Measurements from ENCODE around the gene FAM187B.
"Not testable (repeated sequence)": the region's sequence is repeated elsewhere in the genome, so short reads cannot be mapped to it uniquely, and the experiment has no call there.

Gene FAM187B

GRCh38 chr19:35236638-35237400, 8.3 kb upstream of the FAM187B start:
- no peak for DNase-seq (ENCODE audit: low read depth)

DNA sequence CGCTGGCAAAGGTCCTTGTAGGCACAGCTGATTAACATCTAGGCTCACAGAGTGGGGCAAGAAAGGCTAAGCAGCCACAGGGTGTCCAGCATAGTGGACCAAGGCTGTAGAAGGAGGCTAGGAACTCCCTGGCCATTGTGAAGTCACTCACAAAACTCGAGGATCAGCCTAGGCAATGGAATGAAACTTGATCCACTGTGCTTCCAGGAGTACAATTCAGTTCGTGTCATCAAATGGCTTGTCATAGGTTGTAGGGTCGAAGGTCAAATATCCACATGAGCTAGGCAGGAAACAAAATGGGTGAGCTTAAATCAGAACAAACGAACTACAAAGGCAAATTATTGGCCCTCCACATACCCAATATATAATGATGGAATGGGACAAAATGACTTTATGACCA, 4.4 kb upstream of the FAM187B start:
- DNase-seq (ENCODE audit: low read depth), result no peak

DNA sequence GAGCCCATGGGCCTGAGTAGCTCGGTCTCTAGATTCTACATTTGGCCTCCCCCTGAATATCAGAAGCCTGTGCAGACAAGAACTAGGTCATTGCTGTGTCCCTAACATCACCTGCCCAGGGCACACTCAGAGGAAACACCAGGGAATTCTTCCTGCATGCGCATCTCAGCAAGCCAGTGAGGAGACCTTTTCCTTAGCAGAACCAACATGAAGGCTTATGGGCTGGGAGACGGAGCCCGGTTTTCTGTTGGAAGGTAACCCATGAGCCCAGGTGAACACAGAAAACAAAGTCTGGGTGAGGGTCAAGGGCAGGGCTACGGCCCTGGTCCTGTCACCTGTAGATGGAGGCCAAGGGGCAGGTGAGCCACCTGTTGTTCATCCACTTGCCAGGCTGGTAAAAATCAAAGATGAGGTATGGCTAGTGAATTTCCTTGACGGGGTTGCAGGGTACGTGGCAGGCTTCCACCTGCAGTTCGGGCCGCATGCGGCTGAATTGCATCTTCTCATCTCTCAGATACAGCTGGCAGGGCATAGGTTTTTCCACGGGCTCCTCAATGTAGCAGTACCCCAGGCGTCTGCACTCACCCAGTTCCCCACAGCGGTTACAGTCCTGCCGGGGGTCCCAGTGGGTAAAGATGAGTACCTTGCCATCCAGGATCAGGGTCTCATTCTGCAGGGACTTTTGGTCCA, 3.6 kb upstream of the FAM187B start:
- DNase-seq (ENCODE audit: low read depth), result no peak

- DNase-seq (ENCODE audit: low read depth), result no peak
Measured at GRCh38 chr19:35229601-35230000, 1.1 kb upstream of the FAM187B start.

DNA sequence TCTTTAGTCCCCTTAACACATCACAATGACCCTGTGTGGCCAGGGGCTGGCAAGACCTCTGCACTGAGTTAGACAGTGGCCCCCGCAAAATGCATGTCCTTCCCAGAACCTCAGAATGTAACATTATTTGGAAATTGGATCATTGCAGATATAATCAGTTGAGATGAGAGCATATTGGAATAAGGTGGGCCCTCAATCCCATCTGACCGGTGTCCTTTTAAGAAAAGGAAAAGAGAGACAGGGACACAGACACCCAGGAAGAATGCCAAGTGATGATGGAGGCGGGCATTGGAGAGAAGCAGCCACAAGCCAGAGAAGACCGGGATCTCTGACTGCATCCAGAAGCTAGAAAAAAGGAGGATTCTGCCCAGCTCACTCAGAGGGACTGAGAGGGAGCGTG, 1.8 kb downstream of the FAM187B start:
- DNase-seq (ENCODE audit: low read depth), result no peak

GRCh38 chr19:35225951-35226350, 2.6 kb downstream of the FAM187B start:
- no peak for DNase-seq (ENCODE audit: low read depth)

- DNase-seq (ENCODE audit: low read depth), result no peak
Measured at GRCh38 chr19:35224681-35225571, 3.6 kb downstream of the FAM187B start.

- DNase-seq (ENCODE audit: low read depth), result no peak
Measured at GRCh38 chr19:35223862-35224505, 4.6 kb downstream of the FAM187B start.

DNA sequence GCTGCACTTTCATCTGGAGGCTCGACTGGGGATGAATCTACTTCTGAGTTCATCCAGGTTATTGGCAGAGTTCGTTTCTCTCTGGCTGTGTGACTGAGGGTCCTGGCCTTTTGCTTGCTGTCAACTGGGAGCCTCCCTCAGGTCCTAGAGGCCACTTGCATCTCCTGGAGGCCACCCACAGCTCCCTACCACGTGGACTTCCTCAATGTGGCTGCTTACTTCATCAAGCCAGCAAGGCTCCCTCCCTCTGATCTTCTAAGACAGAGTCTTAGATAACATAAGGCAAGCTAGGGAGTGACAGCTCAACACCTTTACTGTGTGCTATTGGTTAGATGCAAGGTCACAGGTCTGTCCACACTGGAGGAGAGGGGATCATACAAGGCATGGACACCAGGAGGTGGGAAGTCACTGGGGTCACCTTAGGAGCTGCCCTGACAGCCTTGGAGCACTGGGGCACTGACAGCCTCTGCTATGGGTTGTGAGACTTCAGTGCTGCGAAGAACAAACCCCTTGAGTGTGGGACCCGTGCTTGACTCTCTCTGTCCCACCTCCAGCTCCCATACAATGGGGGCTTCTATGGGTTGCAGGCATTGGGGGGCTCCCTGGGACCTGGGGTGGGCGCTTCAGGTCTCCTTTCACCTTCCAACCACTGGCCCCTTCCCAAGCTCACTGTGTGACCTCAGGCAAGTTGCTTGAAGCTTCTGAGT, 5.3 kb downstream of the FAM187B start:
- DNase-seq (ENCODE audit: low read depth), result no peak

DNA sequence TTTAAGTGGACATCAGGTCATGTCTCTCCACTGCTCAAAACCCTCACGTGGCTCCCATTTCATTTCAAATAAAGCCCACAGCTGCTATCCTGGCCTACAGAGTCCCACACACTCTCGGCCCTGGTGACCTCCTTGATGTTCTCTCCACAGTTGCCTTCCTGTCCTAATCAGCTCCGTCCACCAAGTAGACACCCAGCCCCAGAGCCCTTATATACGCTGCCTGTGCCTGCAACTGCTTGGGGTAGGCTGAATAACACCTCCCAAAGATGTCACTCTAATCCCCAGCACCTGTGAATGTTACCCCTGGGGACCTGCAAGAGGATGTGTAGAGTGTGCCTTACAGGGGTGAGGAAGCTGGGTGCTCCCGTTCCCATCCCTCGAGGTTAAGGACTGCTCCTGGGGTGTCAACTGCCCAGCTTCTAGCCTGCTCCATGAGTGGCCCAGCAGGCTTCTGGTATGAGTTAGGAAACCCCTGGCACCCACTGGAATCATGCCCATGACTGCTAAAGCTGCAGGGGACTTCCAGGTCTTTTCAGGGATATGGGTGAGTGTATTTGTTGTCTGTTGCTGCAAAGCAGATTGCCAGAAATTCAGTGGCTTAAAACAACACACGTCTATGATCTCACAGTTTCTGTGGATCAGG, 6.0 kb downstream of the FAM187B start:
- DNase-seq (ENCODE audit: low read depth), result no peak

DNA sequence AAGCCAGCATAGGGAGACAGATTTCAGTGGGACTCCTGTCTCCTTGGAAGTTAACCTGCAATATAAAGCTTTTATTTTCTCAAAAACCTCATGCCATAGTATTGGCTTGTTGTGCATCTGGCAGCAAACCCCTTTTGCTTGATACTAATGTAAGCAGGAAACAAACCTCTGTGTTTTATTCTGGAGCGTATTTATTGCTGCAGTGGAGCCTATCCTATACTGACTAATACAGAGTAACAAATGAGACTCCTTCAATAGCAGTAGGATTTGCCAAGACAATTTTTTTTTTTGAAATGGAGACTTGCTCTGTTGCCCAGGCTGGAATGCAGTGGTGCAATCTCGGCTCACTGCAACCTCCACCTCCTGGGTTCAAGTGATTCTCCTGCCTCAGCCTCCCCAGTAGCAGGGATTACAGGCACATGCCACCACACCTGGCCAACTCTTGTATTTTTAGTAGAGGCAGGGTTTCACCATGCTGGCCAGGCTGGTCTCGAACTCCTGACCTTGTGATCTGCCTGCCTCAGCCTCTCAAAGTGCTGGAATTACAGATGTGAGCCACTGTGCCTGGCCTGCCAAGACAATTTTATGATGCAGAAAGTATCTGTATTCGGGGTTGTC, 7.5 kb downstream of the FAM187B start:
- not testable (repeated sequence) for DNase-seq (ENCODE audit: low read depth)

DNA sequence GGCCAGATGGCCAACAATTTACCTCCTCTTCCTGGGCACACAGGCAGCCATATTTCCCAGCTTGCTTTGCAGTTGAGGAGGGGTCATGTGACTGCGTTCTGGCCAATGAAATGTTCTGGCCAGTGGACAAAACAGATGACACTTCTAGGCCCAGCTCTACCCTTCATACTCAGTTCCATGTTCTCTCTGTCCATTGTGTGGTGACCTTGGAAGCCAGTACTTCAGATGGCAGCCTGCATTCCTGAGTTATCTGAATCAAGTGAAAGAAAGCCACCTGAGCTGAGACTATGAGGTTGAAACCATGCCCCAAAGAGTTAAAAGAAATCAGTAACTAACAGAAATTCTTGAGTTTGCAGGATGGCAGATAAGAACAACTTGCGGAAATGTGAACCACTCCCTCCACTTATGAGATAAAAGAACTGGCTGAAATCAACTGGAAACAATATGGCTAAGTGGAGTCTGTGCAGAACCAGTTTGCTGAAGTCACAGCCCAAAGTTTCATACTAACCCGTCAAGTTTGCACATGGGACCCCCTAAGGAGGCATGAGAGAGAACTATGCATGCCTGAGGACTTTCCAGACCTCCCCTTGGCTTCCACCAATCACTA, 8.1 kb downstream of the FAM187B start:
- DNase-seq (ENCODE audit: low read depth), result no peak

DNA sequence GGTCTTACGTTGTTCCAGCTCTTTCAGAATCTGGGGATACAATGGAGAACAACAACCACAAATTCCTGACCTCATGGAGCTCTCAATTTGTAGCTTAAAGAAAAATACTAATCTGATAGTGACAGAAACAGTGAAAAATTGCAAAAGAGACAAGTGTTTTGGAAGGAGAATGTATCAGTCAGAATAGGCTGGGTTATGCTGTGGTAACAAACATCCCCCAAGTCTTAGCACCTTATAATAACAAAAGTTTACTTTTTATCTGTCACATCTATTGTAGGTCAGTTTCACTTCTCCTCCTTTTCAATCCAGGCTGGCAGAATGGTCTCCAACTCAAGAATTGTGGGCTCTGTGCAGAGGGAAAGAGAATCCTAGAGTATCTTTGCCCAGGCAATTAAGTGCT, 9.5 kb downstream of the FAM187B start:
- no peak for DNase-seq (ENCODE audit: low read depth)

DNA sequence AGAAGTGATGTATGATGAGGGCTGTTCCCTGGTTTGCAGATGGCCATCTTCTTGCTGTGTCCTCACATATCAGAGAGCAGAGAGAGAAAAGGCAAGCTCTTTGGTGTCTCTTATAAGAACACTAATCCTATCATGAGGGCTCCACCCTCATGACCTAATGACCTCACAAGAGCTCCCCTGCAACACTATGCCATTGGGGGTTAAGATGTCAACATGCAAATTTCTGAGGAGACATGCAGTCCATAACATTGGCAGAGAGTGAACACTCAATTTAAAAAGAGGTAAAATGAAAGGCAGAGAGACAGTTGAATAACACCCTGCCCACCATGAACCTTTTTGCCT, 10.9 kb downstream of the FAM187B start:
- DNase-seq (ENCODE audit: low read depth), result no peak

- DNase-seq (ENCODE audit: low read depth), result no peak
Measured at GRCh38 chr19:35216833-35217648, 11.5 kb downstream of the FAM187B start.

GRCh38 chr19:35216016-35216832, 12.3 kb downstream of the FAM187B start:
- DNase-seq (ENCODE audit: low read depth), result no peak

DNA sequence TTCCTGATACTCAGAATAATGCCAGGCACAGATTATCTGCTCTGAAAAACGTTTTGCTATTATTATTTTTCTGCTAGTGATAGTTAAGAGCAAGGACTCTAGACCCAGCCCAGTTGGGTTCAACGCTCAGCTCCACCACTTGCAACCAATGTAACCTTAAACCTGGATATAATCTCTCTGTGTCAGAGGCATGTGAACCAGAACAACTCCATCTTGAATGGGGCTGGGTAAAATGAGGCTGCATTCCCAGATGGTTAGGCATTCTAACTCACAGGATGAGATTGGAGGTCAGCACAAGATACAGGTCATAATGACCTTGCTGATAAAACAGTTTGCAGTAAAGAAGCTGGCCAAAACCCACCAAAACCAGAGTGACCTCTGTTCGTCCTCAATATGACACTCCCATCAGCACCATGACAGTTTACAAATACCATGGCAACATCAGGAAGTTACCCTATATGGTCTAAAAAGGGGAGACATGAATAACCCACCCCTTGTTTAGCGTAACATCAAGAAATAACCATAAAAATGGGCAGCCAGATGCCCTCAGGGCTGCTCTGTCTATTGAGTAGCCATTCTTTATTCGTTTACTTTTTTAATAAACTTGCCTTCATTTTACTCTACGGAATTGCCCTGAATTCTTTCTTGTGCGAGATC, 13.6 kb downstream of the FAM187B start:
- no peak for DNase-seq (ENCODE audit: low read depth)

Data from activated gamma-delta T cell treated with anti-CD3 and anti-CD28 coated beads, Interleukin-2, amount 50 U/mL, for 16 hours (primary cell).